SK-N-SH (cell line): ENCODE results near the gene NKAIN1. TPM values are rescaled to one million over a fixed set of nuclear protein-coding genes. Genes with fewer than 3 reads are reported as not detected.

ENCODE experiments used
- CTCF ChIA-PET: fragments of 300-600, 350-600 bp; formaldehyde crosslinking; extraction: SDS; loops from one replicate; lab custom pipeline; 2021; lab: Yijun Ruan, JAX
- POLR2A ChIA-PET: fragments of 350-600 bp; sonication (Branson Sonifier 250); formaldehyde crosslinking; extraction: SDS; loops from one replicate; lab custom pipeline; 2020; ENCODE audit warnings: antibody characterized with exemption, inconsistent platforms; lab: Yijun Ruan, JAX
- DNase-seq: peaks from one replicate; pipeline ENCODE4 v3.0.0; 2012
- H2AFZ ChIP-seq: fragments of 200-600 bp; sonication (generic); 2 replicates; pipeline ENCODE4 v1.8.1; 2016; ENCODE audit warnings: antibody characterized with exemption, mild to moderate bottlenecking, low read depth
- H3F3A ChIP-seq: fragments of 200-600 bp; sonication (generic); replicated peaks from 2 replicates; pipeline ENCODE3; 2016; ENCODE audit warnings: antibody characterized with exemption, mild to moderate bottlenecking; ENCODE audit not compliant: insufficient read depth
- H3K27ac ChIP-seq, 2 experiments: fragments of 200-500 bp in 1 of 2; fragments of 200-600 bp in 1 of 2; sonication (Bioruptor generic) in 1 of 2; sonication (generic), shearing (Covaris generic) in 1 of 2; 2 replicates each; pipeline versions ENCODE4 v1.5.1 to v1.6.1; 2014 to 2016; ENCODE audit warnings: low read depth in 2 of 2, inconsistent platforms in 1 of 2, low read length in 1 of 2, mild to moderate bottlenecking in 1 of 2, mixed read lengths in 1 of 2
- H3K27me3 ChIP-seq: fragments of 200-600 bp; sonication (generic), shearing (Covaris generic); 2 replicates; pipeline ENCODE4 v1.6.1; 2016; ENCODE audit warnings: mixed run types; ENCODE audit not compliant: insufficient read depth
- H3K36me3 ChIP-seq, 2 experiments: fragments of 200-500 bp in 1 of 2; fragments of 200-600 bp in 1 of 2; sonication (Bioruptor generic) in 1 of 2; sonication (generic) in 1 of 2; replicated peaks in 1 of 2; 2 replicates each; pipeline versions ENCODE3 to v1.5.1; 2014 to 2016; ENCODE audit warnings: low read length in 1 of 2, mild to moderate bottlenecking in 1 of 2; ENCODE audit not compliant: insufficient read depth in 2 of 2, control insufficient read depth in 1 of 2
- H3K4me1 ChIP-seq, 2 experiments: fragments of 200-500 bp in 1 of 2; fragments of 200-600 bp in 1 of 2; sonication (Bioruptor generic) in 1 of 2; sonication (generic), shearing (Covaris generic) in 1 of 2; 2 replicates each; pipeline versions ENCODE4 v1.5.1 to v1.6.1; 2014 to 2016; ENCODE audit warnings: low read depth in 1 of 2, low read length in 1 of 2, mixed run types in 1 of 2; ENCODE audit not compliant: insufficient read depth in 2 of 2, control insufficient read depth in 1 of 2
- H3K4me2 ChIP-seq: fragments of 200-600 bp; sonication (generic), shearing (Covaris generic); 2 replicates; pipeline ENCODE4 v1.6.1; 2017; ENCODE audit warnings: mixed run types
- H3K4me3 ChIP-seq, 2 experiments: fragments of 200-500 bp in 1 of 2; fragments of 200-600 bp in 1 of 2; sonication (Bioruptor generic) in 1 of 2; sonication (generic), shearing (Covaris generic) in 1 of 2; 2 replicates each; pipeline versions ENCODE4 v1.5.1 to v1.8.1; 2014 to 2016; ENCODE audit warnings: low read depth in 2 of 2, inconsistent platforms in 1 of 2, low read length in 1 of 2, mild to moderate bottlenecking in 1 of 2, mixed read lengths in 1 of 2, moderate library complexity in 1 of 2
- H3K79me2 ChIP-seq: fragments of 200-600 bp; sonication (generic); 2 replicates; pipeline ENCODE4 v1.8.1; 2017; ENCODE audit warnings: mild to moderate bottlenecking; ENCODE audit not compliant: insufficient read depth
- H3K9ac ChIP-seq: fragments of 200-600 bp; sonication (generic); 2 replicates; pipeline ENCODE4 v1.6.1; 2017; ENCODE audit warnings: mixed run types
- H3K9me2 ChIP-seq: fragments of 200-600 bp; sonication (generic); 2 replicates; pipeline ENCODE4 v1.6.1; 2017; ENCODE audit warnings: mixed run types
- H3K9me3 ChIP-seq: fragments of 200-600 bp; sonication (generic); 2 replicates; pipeline ENCODE4 v1.6.1; 2017; ENCODE audit warnings: mixed run types, mild to moderate bottlenecking, moderate library complexity
- H4K20me1 ChIP-seq: fragments of 200-600 bp; sonication (generic); 2 replicates; pipeline ENCODE4 v1.6.1; 2017; ENCODE audit warnings: mild to moderate bottlenecking, mixed run types; ENCODE audit not compliant: insufficient read depth
- CTCF ChIP-seq: fragments of 200-600 bp; sonication (generic); IDR thresholded peaks from 2 replicates; pipeline ENCODE4 v1.6.1; 2017; ENCODE audit warnings: antibody characterized with exemption, mild to moderate bottlenecking, moderate library complexity
- ELF1 ChIP-seq: IDR thresholded peaks from 2 replicates; pipeline ENCODE4 v1.4.0; 2012
- EP300 ChIP-seq, 2 experiments: IDR thresholded peaks; 2 replicates each; pipeline versions ENCODE4 v1.4.0 to v1.6.1; 2012; ENCODE audit warnings: borderline replicate concordance in 1 of 2, low read depth in 1 of 2, low read length in 1 of 2
- FOXJ3 ChIP-seq: sonication (generic); formaldehyde crosslinking; IDR thresholded peaks from 2 replicates; pipeline ENCODE4 v1.5.1; 2020; ENCODE audit warnings: mild to moderate bottlenecking, missing genetic modification reagents
- GABPA ChIP-seq: IDR thresholded peaks from 2 replicates; pipeline ENCODE4 v1.4.0; 2012; ENCODE audit warnings: low read depth, mild to moderate bottlenecking
- JUND ChIP-seq: IDR thresholded peaks from 2 replicates; pipeline ENCODE4 v1.4.0; 2012
- MEF2A ChIP-seq: IDR thresholded peaks from 2 replicates; pipeline ENCODE4 v1.4.0; 2012; ENCODE audit warnings: low read depth, borderline replicate concordance
- NRF1 ChIP-seq: IDR thresholded peaks from 2 replicates; pipeline ENCODE4 v1.6.1; 2012; ENCODE audit warnings: low read depth, mild to moderate bottlenecking, low read length
- RFX5 ChIP-seq: IDR thresholded peaks from 2 replicates; pipeline ENCODE4 v1.6.1; 2012; ENCODE audit warnings: mild to moderate bottlenecking, improper control_type of control experiment, low read length
- RXRA ChIP-seq: IDR thresholded peaks from 2 replicates; pipeline ENCODE4 v1.4.0; 2012; ENCODE audit warnings: low read depth, mild to moderate bottlenecking, borderline replicate concordance
- SIN3A ChIP-seq: IDR thresholded peaks from 2 replicates; pipeline ENCODE4 v1.6.1; 2012; ENCODE audit warnings: low read depth, mild to moderate bottlenecking, low read length, moderate library complexity, borderline replicate concordance
- SMC3 ChIP-seq: IDR thresholded peaks from 2 replicates; pipeline ENCODE4 v1.6.1; 2012; ENCODE audit warnings: low read depth, low read length, improper control_type of control experiment
- TEAD4 ChIP-seq: IDR thresholded peaks from 2 replicates; pipeline ENCODE4 v1.4.0; 2012; ENCODE audit warnings: mild to moderate bottlenecking, borderline replicate concordance; ENCODE audit not compliant: insufficient read depth
- WGBS: methylation state at CpG from one replicate; pipeline ENCODE4 v1.1.6; 2017; ENCODE audit warnings: low lambda C conversion rate; 5-methylcytosine and 5-hydroxymethylcytosine counted together
- polyA plus RNA-seq, 3 experiments: library from polyadenylated mRNA; depleted of rRNA; stranded (reverse); fragments of >200 nt; gene quantifications; 2 replicates each; pipeline ENCODE4 v1.2.3, GENCODE V29; 2012
- TF ChIP-seq, protein P1 (sequence below): fragments of 150-350 bp; IDR thresholded peaks from 2 replicates; pipeline ENCODE4 v1.6.1; 2017; ENCODE audit warnings: antibody characterized with exemption, low read length, low read depth, borderline replicate concordance
- TF ChIP-seq, protein P2 (sequence below): IDR thresholded peaks from 2 replicates; pipeline ENCODE4; 2012
- TF ChIP-seq, protein P3 (sequence below): fragments of 150-350 bp; IDR thresholded peaks from 2 replicates; pipeline ENCODE4 v1.6.1; 2016; ENCODE audit warnings: mild to moderate bottlenecking, low read depth, low read length
- TF ChIP-seq, protein P4 (sequence below): IDR thresholded peaks from 2 replicates; pipeline ENCODE4 v1.4.0; 2012; ENCODE audit warnings: low read depth, borderline replicate concordance

The NKAIN1 gene
- polyA plus RNA-seq, 1 of the 3 experiments (the other 2 are of a cell fraction), result 0.54 TPM

DNA sequence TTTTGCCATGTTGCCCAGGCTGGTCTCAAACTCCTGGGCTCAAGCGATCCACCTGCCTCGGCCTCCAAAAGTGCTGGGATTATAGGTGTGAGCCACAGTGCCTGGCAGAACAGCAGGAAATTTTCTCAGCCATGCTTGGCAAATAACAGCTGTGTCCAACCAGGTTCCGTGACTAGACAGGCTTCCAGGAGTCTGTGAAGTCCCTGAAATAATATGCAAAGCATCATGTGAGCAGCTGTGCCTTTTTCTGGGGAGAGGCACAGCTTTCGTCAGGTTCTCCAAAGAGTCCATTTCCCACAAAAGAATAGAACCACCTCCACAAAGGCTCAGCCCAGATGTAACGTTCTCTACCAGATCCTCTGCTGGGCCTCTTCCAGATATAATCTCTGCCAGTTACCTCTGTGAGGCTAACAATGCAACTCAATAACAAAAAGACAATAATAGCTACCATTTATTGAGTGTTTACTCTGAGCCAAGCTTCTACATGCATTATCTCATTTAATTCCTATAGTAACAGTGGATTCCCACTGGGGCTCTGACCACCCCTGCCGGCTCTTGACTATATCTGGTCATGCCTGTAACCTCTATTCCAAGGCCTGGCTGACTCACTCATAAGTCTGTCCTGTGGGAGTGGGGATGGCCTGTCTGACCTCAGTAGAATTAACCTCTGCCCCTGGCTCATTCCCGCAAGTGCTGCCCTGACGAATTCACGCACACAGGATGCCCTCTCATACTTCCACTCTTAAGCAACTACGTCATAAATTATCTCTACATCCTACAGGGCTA, 4.0 kb upstream of the NKAIN1 start:
- no peaks in the 10 kb centered on the region for H3K9me2 ChIP-seq
- no peak overlapping the region for H3K27ac ChIP-seq
- no peaks in the 10 kb centered on the region for H3K9me3 ChIP-seq
- H2AFZ ChIP-seq, result no peak overlapping the region
- CTCF ChIA-PET, result interaction anchor here (0.9 to 4.7 kb wide), 3 partner anchors 58 to 92 kb away, joined by 3 to 31 read pairs (median 3); no protein-coding TSS in a partner anchor
- no peaks in the 10 kb centered on the region for H3F3A ChIP-seq
- H3K4me1 ChIP-seq, result peaks cover 0 to 9% of the 10 kb centered on the region in 2 experiments; a peak in 1 of 4 replicates
- POLR2A ChIA-PET, result no interaction called here
- no peak for DNase-seq
- H4K20me1 ChIP-seq, result no peaks in the 10 kb centered on the region
- H3K4me3 ChIP-seq, result no peak overlapping the region
- 82% methylated on average over 7 of the region's 10 CpGs for WGBS
- no peaks in the 10 kb centered on the region for H3K36me3 ChIP-seq
- no peak overlapping the region for H3K9ac ChIP-seq
- TF ChIP-seq RXRA, result no peak
- no peak for TF ChIP-seq SMC3
- TF ChIP-seq GABPA, result no peak
- TF ChIP-seq SIN3A, result no peak
- TF ChIP-seq RFX5, result no peak
- TF ChIP-seq, protein P1, sequence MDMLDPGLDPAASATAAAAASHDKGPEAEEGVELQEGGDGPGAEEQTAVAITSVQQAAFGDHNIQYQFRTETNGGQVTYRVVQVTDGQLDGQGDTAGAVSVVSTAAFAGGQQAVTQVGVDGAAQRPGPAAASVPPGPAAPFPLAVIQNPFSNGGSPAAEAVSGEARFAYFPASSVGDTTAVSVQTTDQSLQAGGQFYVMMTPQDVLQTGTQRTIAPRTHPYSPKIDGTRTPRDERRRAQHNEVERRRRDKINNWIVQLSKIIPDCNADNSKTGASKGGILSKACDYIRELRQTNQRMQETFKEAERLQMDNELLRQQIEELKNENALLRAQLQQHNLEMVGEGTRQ, result no peak
- TF ChIP-seq, protein P2, sequence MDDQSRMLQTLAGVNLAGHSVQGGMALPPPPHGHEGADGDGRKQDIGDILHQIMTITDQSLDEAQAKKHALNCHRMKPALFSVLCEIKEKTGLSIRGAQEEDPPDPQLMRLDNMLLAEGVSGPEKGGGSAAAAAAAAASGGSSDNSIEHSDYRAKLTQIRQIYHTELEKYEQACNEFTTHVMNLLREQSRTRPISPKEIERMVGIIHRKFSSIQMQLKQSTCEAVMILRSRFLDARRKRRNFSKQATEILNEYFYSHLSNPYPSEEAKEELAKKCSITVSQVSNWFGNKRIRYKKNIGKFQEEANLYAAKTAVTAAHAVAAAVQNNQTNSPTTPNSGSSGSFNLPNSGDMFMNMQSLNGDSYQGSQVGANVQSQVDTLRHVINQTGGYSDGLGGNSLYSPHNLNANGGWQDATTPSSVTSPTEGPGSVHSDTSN, result no peak
- no peak for TF ChIP-seq FOXJ3 (CRISPR knock-in tag)
- TF ChIP-seq, all 33 proteins: peak for 0
- H3K79me2 ChIP-seq, result no peaks in the 10 kb centered on the region
- no peak overlapping the region for H3K4me2 ChIP-seq
- peaks cover 9% of the 10 kb centered on the region; the same call in 1 of the 2 replicates for H3K27me3 ChIP-seq

- Histone ChIP-seq H3K9ac (no peak overlapping the region), H3K4me1 (peaks cover 0 to 16% of the 10 kb centered on the region in 2 experiments; a peak in 1 of 4 replicates), H3K9me2 (no peaks in the 10 kb centered on the region), H2AFZ (no peak overlapping the region), H3K27ac (no peak overlapping the region), H3K4me2 (no peak overlapping the region), H3K79me2 (no peaks in the 10 kb centered on the region), H3F3A (no peaks in the 10 kb centered on the region), H3K27me3 (peaks cover 31% of the 10 kb centered on the region), H3K4me3 (no peak overlapping the region), H4K20me1 (no peaks in the 10 kb centered on the region), H3K36me3 (no peaks in the 10 kb centered on the region), H3K9me3 (no peaks in the 10 kb centered on the region)
- WGBS, result 89% methylated on average over 7 of the region's 8 CpGs
- no peak for DNase-seq
- POLR2A ChIA-PET, result no interaction called here
- CTCF ChIA-PET, result interaction anchor here (1.2 kb wide), 1 partner anchor 57 kb away, joined by 3 read pairs; no protein-coding TSS in a partner anchor
- TF ChIP-seq, protein P3, sequence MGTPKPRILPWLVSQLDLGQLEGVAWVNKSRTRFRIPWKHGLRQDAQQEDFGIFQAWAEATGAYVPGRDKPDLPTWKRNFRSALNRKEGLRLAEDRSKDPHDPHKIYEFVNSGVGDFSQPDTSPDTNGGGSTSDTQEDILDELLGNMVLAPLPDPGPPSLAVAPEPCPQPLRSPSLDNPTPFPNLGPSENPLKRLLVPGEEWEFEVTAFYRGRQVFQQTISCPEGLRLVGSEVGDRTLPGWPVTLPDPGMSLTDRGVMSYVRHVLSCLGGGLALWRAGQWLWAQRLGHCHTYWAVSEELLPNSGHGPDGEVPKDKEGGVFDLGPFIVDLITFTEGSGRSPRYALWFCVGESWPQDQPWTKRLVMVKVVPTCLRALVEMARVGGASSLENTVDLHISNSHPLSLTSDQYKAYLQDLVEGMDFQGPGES, result no peak
- TF ChIP-seq FOXJ3 (CRISPR knock-in tag), result no peak
- no peak for TF ChIP-seq EP300 (IDR thresholded peaks at IDR 0.05; ENCODE audit: borderline replicate concordance in 1 of 2, low read depth in 1 of 2, low read length in 1 of 2)
- TF ChIP-seq, protein P2, result no peak
- TF ChIP-seq ELF1, result no peak
- no peak for TF ChIP-seq CTCF
- no peak for TF ChIP-seq NRF1
- TF ChIP-seq MEF2A, result no peak
- TF ChIP-seq JUND, result no peak
- no peak for TF ChIP-seq GABPA
- no peak for TF ChIP-seq TEAD4
- TF ChIP-seq SIN3A, result no peak
- TF ChIP-seq, protein P4, sequence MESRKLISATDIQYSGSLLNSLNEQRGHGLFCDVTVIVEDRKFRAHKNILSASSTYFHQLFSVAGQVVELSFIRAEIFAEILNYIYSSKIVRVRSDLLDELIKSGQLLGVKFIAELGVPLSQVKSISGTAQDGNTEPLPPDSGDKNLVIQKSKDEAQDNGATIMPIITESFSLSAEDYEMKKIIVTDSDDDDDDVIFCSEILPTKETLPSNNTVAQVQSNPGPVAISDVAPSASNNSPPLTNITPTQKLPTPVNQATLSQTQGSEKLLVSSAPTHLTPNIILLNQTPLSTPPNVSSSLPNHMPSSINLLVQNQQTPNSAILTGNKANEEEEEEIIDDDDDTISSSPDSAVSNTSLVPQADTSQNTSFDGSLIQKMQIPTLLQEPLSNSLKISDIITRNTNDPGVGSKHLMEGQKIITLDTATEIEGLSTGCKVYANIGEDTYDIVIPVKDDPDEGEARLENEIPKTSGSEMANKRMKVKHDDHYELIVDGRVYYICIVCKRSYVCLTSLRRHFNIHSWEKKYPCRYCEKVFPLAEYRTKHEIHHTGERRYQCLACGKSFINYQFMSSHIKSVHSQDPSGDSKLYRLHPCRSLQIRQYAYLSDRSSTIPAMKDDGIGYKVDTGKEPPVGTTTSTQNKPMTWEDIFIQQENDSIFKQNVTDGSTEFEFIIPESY, result no peak
These were observed 1.6 kb upstream of the NKAIN1 start for GRCh38 chr1:31241321-31241720.
